Trophoblast cell (in vitro differentiated cells and primary cell): ENCODE results near the gene MYOCD.
A peak's percentile ranks its signal among the peaks of the same experiment; 100 is the strongest.

Experiments used
- DNase-seq, 2 donors: peaks; one replicate each; pipeline ENCODE4 v3.0.0-alpha.2; 2016
- H2AFZ ChIP-seq: 2 replicates; pipeline ENCODE4 v1.6.1; 2013; ENCODE audit warnings: low read length, moderate library complexity, mild to moderate bottlenecking; ENCODE audit not compliant: insufficient read depth, poor library complexity
- H2AK5ac ChIP-seq: 2 replicates; pipeline ENCODE4 v1.6.1; 2013; ENCODE audit warnings: mild to moderate bottlenecking, low read length
- H2BK120ac ChIP-seq: 2 replicates; pipeline ENCODE4 v1.6.1; 2013; ENCODE audit warnings: low read length, mild to moderate bottlenecking, moderate library complexity; ENCODE audit not compliant: insufficient read depth, poor library complexity
- H2BK12ac ChIP-seq: 2 replicates; pipeline ENCODE4 v1.6.1; 2013; ENCODE audit warnings: mild to moderate bottlenecking, low read length, moderate library complexity
- H2BK5ac ChIP-seq: 2 replicates; pipeline ENCODE4 v1.6.1; 2013; ENCODE audit warnings: low read length, low read depth, moderate library complexity, mild to moderate bottlenecking; ENCODE audit not compliant: poor library complexity
- H3K14ac ChIP-seq: 2 replicates; pipeline ENCODE4 v1.6.1; 2013; ENCODE audit warnings: mild to moderate bottlenecking, low read length
- H3K18ac ChIP-seq: 2 replicates; pipeline ENCODE4 v1.6.1; 2013; ENCODE audit warnings: mild to moderate bottlenecking, low read length
- H3K23ac ChIP-seq: 2 replicates; pipeline ENCODE4 v1.6.1; 2013; ENCODE audit warnings: low read length
- H3K27ac ChIP-seq: 2 replicates; pipeline ENCODE4 v1.5.1; 2013; ENCODE audit warnings: low read depth, mild to moderate bottlenecking, inconsistent platforms, low read length, moderate library complexity
- H3K27me3 ChIP-seq: 2 replicates; pipeline ENCODE4 v1.6.1; 2013; ENCODE audit warnings: inconsistent platforms, mild to moderate bottlenecking, low read length, moderate library complexity; ENCODE audit not compliant: insufficient read depth
- H3K36me3 ChIP-seq, 2 experiments: 1 replicate in 1 of 2; 2 replicates in 1 of 2; pipeline ENCODE4 v1.6.1; 2013; ENCODE audit warnings: low read length in 2 of 2, mild to moderate bottlenecking in 2 of 2, moderate library complexity in 1 of 2; ENCODE audit not compliant: insufficient read depth in 2 of 2, control insufficient read depth in 1 of 2
- H3K4ac ChIP-seq: 2 replicates; pipeline ENCODE4 v1.6.1; 2013; ENCODE audit warnings: low read depth, mild to moderate bottlenecking, low read length, moderate library complexity
- H3K4me1 ChIP-seq, 2 experiments: 1 replicate in 1 of 2; 2 replicates in 1 of 2; pipeline ENCODE4 v1.6.1; 2013; ENCODE audit warnings: low read length in 2 of 2, mild to moderate bottlenecking in 2 of 2, moderate library complexity in 1 of 2; ENCODE audit not compliant: insufficient read depth in 2 of 2, control insufficient read depth in 1 of 2
- H3K4me2 ChIP-seq: 2 replicates; pipeline ENCODE4 v1.6.1; 2013; ENCODE audit warnings: inconsistent platforms, mild to moderate bottlenecking, low read length, moderate library complexity
- H3K4me3 ChIP-seq: 2 replicates; pipeline ENCODE4 v1.5.1; 2013; ENCODE audit warnings: mild to moderate bottlenecking, low read depth, low read length, inconsistent platforms
- H3K79me1 ChIP-seq: one replicate; pipeline ENCODE4 v1.6.1; 2013; ENCODE audit warnings: low read length
- H3K79me2 ChIP-seq: 2 replicates; pipeline ENCODE4 v1.6.1; 2013; ENCODE audit warnings: low read length, mild to moderate bottlenecking; ENCODE audit not compliant: control insufficient read depth, insufficient read depth, poor library complexity
- H3K9ac ChIP-seq: 2 replicates; pipeline ENCODE4 v1.6.1; 2013; ENCODE audit warnings: mild to moderate bottlenecking, low read length
- H3K9me3 ChIP-seq: 2 replicates; pipeline ENCODE4 v1.6.1; 2013; ENCODE audit warnings: low read depth, mild to moderate bottlenecking, control low read depth, inconsistent platforms, low read length; ENCODE audit not compliant: insufficient read depth
- H4K12ac ChIP-seq: 2 replicates; pipeline ENCODE4 v1.6.1; 2013; ENCODE audit warnings: low read depth, mild to moderate bottlenecking, low read length, moderate library complexity
- H4K8ac ChIP-seq: 2 replicates; pipeline ENCODE4 v1.6.1; 2013; ENCODE audit warnings: low read depth, mild to moderate bottlenecking, low read length, moderate library complexity
- H4K91ac ChIP-seq: one replicate; pipeline ENCODE4 v1.6.1; 2013; ENCODE audit warnings: low read depth, mild to moderate bottlenecking, low read length, moderate library complexity
- WGBS: extraction: QIAGEN DNeasy Blood & Tissue Kit; methylation state at CpG from one replicate; pipeline ENCODE4 v1.1.7; 2013; ENCODE audit warnings: missing lambda C conversion rate; ENCODE audit not compliant: insufficient read length, insufficient coverage; ENCODE audit errors: extremely low coverage; 5-methylcytosine and 5-hydroxymethylcytosine counted together

MYOCD gene

GRCh38 chr17:12738624-12739023, 72.9 kb downstream of the MYOCD start:
- no peak for DNase-seq

GRCh38 chr17:12739500-12739899, 73.8 kb downstream of the MYOCD start:
- H3K9me3 ChIP-seq, result no peaks in the 10 kb centered on the region
- DNase-seq, result peak; percentile 56 to 78

More at GRCh38 chr17:12738624-12739023, 72.9 kb downstream of the MYOCD start:
- Histone ChIP-seq H2BK120ac (no peak overlapping the region), H3K4me3 (no peak overlapping the region), H3K27me3 (no peaks in the 10 kb centered on the region), H2AFZ (no peak overlapping the region), H3K79me1 (peaks cover 6% of the 10 kb centered on the region), H3K14ac (no peak overlapping the region), H3K9ac (no peak overlapping the region), H3K36me3 (peaks cover 0 to 8% of the 10 kb centered on the region in 2 experiments), H3K27ac (no peak overlapping the region), H4K8ac (no peak overlapping the region), H3K4ac (no peak overlapping the region), H4K91ac (no peak overlapping the region), H2BK12ac (no peak overlapping the region), H4K12ac (no peak overlapping the region), H3K4me2 (no peak overlapping the region), H2AK5ac (no peak overlapping the region), H3K4me1 (peaks cover 11 to 15% of the 10 kb centered on the region in 2 experiments), H3K79me2 (no peaks in the 10 kb centered on the region), H3K23ac (no peak overlapping the region), H2BK5ac (no peak overlapping the region), H3K18ac (no peak overlapping the region), H3K9me3 (no peaks in the 10 kb centered on the region)
- no CpG with 5 or more reads among the region's 2 CpGs for WGBS

GRCh38 chr17:12743046-12743445, 77.4 kb downstream of the MYOCD start:
- no CpG with 5 or more reads among the region's 3 CpGs for WGBS
- H3K14ac ChIP-seq, result no peak overlapping the region
- no peak overlapping the region for H2AK5ac ChIP-seq
- no peak overlapping the region for H3K9ac ChIP-seq
- peaks cover 11 to 14% of the 10 kb centered on the region in 2 experiments for H3K4me1 ChIP-seq
- no peak overlapping the region for H2BK120ac ChIP-seq
- H3K79me1 ChIP-seq, result peaks cover 3% of the 10 kb centered on the region
- no peaks in the 10 kb centered on the region for H3K27me3 ChIP-seq
- H3K27ac ChIP-seq, result no peak overlapping the region
- no peak overlapping the region for H3K18ac ChIP-seq
- no peaks in the 10 kb centered on the region for H3K9me3 ChIP-seq
- no peaks in the 10 kb centered on the region for H3K79me2 ChIP-seq
- no peak overlapping the region for H3K23ac ChIP-seq
- H4K8ac ChIP-seq, result no peak overlapping the region
- H3K4me3 ChIP-seq, result no peak overlapping the region
- no peak overlapping the region for H4K12ac ChIP-seq
- no peak overlapping the region for H2BK12ac ChIP-seq
- no peak overlapping the region for H2BK5ac ChIP-seq
- H2AFZ ChIP-seq, result no peak overlapping the region
- no peak overlapping the region for H4K91ac ChIP-seq
- DNase-seq, result no peak
- H3K4me2 ChIP-seq, result no peak overlapping the region
- H3K36me3 ChIP-seq, result peaks cover 0 to 7% of the 10 kb centered on the region in 2 experiments
- no peak overlapping the region for H3K4ac ChIP-seq

More at GRCh38 chr17:12739500-12739899, 73.8 kb downstream of the MYOCD start:
- H4K91ac ChIP-seq, result no peak overlapping the region
- peak overlapping the region; percentile 59 for H2AK5ac ChIP-seq
- peak overlapping the region; percentile 75 for H2BK12ac ChIP-seq
- H3K79me2 ChIP-seq, result no peaks in the 10 kb centered on the region
- H2BK120ac ChIP-seq, result no peak overlapping the region
- no peak overlapping the region for H3K4me2 ChIP-seq
- H2BK5ac ChIP-seq, result peak overlapping the region; percentile 14
- peak overlapping the region; percentile 17 for H2AFZ ChIP-seq
- no peak overlapping the region for H3K27ac ChIP-seq
- no peak overlapping the region for H3K18ac ChIP-seq
- no peaks in the 10 kb centered on the region for H3K27me3 ChIP-seq
- H4K12ac ChIP-seq, result no peak overlapping the region
- no peak overlapping the region for H3K4ac ChIP-seq
- WGBS, result no CpG with 5 or more reads among the region's 4 CpGs
- no peak overlapping the region for H3K14ac ChIP-seq
- peaks cover 13 to 19% of the 10 kb centered on the region in 2 experiments for H3K4me1 ChIP-seq
- peaks cover 3% of the 10 kb centered on the region for H3K79me1 ChIP-seq
- H3K4me3 ChIP-seq, result no peak overlapping the region
- H3K36me3 ChIP-seq, result peaks cover 0 to 8% of the 10 kb centered on the region in 2 experiments
- no peak overlapping the region for H3K23ac ChIP-seq
- no peak overlapping the region for H3K9ac ChIP-seq
- peak overlapping the region; percentile 15 for H4K8ac ChIP-seq

GRCh38 chr17:12744298-12744697, 78.6 kb downstream of the MYOCD start:
- no peaks in the 10 kb centered on the region for H3K9me3 ChIP-seq
- no peak overlapping the region for H2BK120ac ChIP-seq
- H2AFZ ChIP-seq, result no peak overlapping the region
- H2BK12ac ChIP-seq, result no peak overlapping the region
- no peak overlapping the region for H4K91ac ChIP-seq
- H2AK5ac ChIP-seq, result no peak overlapping the region
- H3K18ac ChIP-seq, result no peak overlapping the region
- peaks cover 11% of the 10 kb centered on the region in 2 experiments for H3K4me1 ChIP-seq
- H3K27me3 ChIP-seq, result no peaks in the 10 kb centered on the region
- DNase-seq, result peak; percentile 53 to 78
- no peak overlapping the region for H2BK5ac ChIP-seq
- no peak overlapping the region for H3K4me3 ChIP-seq
- H3K14ac ChIP-seq, result no peak overlapping the region
- no peak overlapping the region for H4K8ac ChIP-seq
- H3K4ac ChIP-seq, result no peak overlapping the region
- H3K4me2 ChIP-seq, result no peak overlapping the region
- WGBS, result no CpG with 5 or more reads among the region's 5 CpGs
- peaks cover 0 to 4% of the 10 kb centered on the region in 2 experiments for H3K36me3 ChIP-seq
- peaks cover under 1% of the 10 kb centered on the region for H3K79me1 ChIP-seq
- H3K9ac ChIP-seq, result no peak overlapping the region
- no peak overlapping the region for H3K27ac ChIP-seq
- no peak overlapping the region for H3K23ac ChIP-seq
- no peaks in the 10 kb centered on the region for H3K79me2 ChIP-seq
- H4K12ac ChIP-seq, result no peak overlapping the region
